Astrocyte (in vitro differentiated cells and primary cell): ENCODE results near the gene VAC14.

Experiments
- EZH2 ChIP-seq: IDR thresholded peaks from 2 replicates; pipeline ENCODE4 v1.6.1; 2012; ENCODE audit warnings: mild to moderate bottlenecking, low read length, inconsistent platforms; ENCODE audit not compliant: insufficient read depth
- TF ChIP-seq, protein P1 (sequence below): IDR thresholded peaks from 2 replicates; pipeline ENCODE4 v1.5.1; 2011; ENCODE audit warnings: low read depth, mild to moderate bottlenecking, inconsistent platforms, low read length, moderate library complexity; ENCODE audit not compliant: insufficient read depth

DNA sequence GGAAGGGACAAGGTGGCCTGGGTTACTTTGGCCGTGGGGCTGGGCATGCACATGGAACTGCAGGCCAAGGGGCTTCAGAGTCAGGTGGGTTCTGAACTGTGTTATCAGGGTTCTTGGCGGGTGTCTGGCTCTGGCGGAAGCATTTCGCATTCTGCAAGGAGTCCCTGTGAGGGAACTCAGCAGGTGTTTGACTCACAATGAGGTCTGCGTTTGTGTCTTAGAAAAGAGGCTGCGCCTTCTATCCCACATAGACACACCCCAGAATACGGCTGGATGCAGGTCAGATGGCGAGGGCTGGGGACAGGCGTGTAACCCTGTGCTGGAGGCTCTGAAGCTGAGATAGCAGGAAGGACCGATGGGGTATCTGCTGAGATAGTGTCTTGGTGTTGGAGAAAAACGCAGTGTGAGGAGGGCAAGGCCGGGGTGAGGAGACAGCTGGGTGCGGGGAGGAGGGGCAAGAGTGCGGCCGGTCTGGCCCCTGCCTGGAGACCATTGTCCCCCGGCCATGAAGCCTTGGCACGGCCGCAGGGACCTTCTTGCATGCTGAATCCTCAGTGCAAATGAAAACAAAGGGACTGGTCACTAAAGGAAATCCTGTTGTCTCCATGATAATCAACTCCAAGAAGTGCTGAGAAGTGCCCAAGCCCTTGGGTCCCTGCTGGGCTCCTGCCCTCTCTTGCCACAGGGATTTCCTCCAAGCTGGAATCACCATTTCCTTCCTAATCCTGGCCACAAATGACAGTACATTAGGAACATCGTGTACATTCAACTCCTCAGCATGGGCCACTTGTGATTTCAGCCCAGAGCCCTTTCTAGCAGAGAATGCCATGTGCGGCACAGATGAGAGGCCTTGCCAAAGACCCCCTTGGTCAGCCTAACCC lies 92.4 kb downstream of the VAC14 start:
- no peak for TF ChIP-seq EZH2
- TF ChIP-seq, protein P1, sequence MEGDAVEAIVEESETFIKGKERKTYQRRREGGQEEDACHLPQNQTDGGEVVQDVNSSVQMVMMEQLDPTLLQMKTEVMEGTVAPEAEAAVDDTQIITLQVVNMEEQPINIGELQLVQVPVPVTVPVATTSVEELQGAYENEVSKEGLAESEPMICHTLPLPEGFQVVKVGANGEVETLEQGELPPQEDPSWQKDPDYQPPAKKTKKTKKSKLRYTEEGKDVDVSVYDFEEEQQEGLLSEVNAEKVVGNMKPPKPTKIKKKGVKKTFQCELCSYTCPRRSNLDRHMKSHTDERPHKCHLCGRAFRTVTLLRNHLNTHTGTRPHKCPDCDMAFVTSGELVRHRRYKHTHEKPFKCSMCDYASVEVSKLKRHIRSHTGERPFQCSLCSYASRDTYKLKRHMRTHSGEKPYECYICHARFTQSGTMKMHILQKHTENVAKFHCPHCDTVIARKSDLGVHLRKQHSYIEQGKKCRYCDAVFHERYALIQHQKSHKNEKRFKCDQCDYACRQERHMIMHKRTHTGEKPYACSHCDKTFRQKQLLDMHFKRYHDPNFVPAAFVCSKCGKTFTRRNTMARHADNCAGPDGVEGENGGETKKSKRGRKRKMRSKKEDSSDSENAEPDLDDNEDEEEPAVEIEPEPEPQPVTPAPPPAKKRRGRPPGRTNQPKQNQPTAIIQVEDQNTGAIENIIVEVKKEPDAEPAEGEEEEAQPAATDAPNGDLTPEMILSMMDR, result no peak
